Body of pancreas (tissue), 4 donors: ENCODE results near the gene SGCE.

ENCODE experiments used
- CTCF ChIP-seq, 7 experiments: fragments of 450-650 bp in 4 of 7; fragments of 200-600 bp in 3 of 7; sonication (generic) in 3 of 7; IDR thresholded peaks; one replicate each; pipeline ENCODE4 v1.5.1; 2016 to 2019; ENCODE audit warnings: antibody characterized with exemption in 7 of 7
- POLR2A ChIP-seq, 3 donors: fragments of 450-650 bp; IDR thresholded peaks; one replicate each; pipeline ENCODE4 v1.6.1; 2016; ENCODE audit warnings: antibody characterized with exemption in 3 of 3, mild to moderate bottlenecking in 2 of 3

GRCh38 chr7:94697035-94697974, 41.4 kb upstream of the SGCE start:
- TF ChIP-seq CTCF (IDR thresholded peaks at IDR 0.05) (no peak), POLR2A (IDR thresholded peaks at IDR 0.05) (no peak)
